Measurements from ENCODE around the gene MTMR6.

The MTMR6 gene

GRCh38 chr13:25281935-25282332 is 5.4 kb downstream of the MTMR6 start:
- DNase-seq = no peak
- in situ Hi-C loops (cut with MboI; ENCODE audit: low pct_unique_long_range_greater_than_20kb, low sequenced_read_pairs) = no loop called here

- in situ Hi-C loops (cut with MboI; ENCODE audit: low pct_unique_long_range_greater_than_20kb, low sequenced_read_pairs) = no loop called here
- DNase-seq = peak; percentile 58
These were observed 5.9 kb downstream of the MTMR6 start for GRCh38 chr13:25281193-25281934.

DNA sequence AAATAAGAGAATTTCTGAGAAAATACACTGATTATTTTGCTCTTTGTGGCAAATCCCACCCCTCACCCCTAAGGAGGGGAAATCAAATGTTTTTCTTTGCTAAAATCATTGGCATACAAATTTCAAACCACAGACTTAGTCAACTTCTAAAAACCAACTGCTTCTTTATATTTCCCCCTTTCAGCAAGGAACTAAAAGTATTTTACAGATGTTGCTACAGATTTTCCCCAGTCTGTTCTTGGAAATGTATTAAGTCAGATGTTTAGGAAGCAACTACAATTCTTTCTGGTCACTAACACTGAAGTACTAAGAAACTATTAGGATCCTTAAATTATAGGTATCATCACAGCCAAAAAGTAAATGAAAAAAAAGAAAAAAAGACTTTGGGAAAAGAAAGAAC is 6.9 kb downstream of the MTMR6 start:
- DNase-seq = no peak
- in situ Hi-C loops (cut with MboI; ENCODE audit: low pct_unique_long_range_greater_than_20kb, low sequenced_read_pairs) = no loop called here

DNA sequence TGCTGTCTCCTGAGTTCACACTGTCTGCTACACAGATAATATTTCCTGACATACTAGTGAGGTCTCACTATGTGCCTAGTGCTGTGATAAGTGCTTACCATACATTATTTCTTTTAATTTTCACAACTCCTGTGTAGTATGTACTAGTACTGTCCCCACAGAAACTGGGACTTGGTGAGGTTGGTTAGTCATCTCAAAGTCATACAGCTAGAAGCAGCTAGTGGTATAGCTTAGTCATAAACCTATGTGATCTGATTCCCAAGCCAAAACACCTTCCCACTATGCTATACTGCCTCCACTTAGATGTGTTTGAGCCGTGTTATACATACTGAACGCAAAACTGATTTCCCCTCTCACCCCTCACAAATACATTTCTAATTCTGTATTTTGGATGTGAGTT is 10.5 kb downstream of the MTMR6 start:
- in situ Hi-C loops (cut with MboI; ENCODE audit: low pct_unique_long_range_greater_than_20kb, low sequenced_read_pairs) = no loop called here
- no peak for DNase-seq

DNA sequence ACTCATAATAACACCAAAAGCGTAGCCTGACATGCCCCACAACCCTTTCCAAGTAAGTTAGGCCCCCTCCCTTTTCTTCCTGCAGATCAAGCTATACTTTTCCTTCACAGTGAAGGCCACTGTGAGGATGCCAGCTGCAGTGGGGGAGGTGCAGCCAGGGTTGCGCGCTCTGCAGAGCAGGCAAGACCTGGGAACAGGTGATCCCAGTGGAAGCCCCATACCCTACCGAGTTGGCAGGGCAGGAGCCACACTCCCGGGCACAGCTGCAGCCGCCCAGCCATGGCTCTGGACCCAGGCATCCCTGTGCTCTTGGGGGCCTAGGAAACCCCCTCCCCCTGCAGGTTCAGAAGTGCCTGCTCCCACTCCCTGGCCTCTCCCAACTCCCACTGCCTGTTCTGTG is 18.7 kb downstream of the MTMR6 start:
- DNase-seq = no peak
- in situ Hi-C loops (cut with MboI; ENCODE audit: low pct_unique_long_range_greater_than_20kb, low sequenced_read_pairs) = no loop called here

GRCh38 chr13:25267715-25268114 is 19.6 kb downstream of the MTMR6 start:
- DNase-seq = no peak
- in situ Hi-C loops (cut with MboI; ENCODE audit: low pct_unique_long_range_greater_than_20kb, low sequenced_read_pairs) = no loop called here

DNA sequence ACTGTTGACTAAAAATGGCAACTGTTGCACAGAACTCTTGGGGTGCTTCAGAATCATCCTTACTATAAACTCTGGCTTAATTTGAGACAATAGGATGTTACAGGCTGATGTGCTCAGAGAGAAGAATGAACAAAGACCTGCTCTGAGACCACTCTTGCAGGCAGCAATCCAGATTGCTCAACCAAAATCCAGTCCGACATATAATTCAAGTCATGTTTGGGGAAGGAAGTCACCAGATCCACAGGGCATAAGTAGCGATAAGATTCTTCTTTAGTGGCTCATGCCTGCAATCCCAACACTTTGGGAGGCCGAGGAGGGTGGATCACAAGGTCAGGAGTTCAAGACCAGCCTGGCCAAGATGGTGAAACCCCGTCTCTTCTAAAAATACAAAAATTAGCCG is 20.6 kb downstream of the MTMR6 start:
- in situ Hi-C loops (cut with MboI; ENCODE audit: low pct_unique_long_range_greater_than_20kb, low sequenced_read_pairs) = no loop called here
- no peak for DNase-seq

DNA sequence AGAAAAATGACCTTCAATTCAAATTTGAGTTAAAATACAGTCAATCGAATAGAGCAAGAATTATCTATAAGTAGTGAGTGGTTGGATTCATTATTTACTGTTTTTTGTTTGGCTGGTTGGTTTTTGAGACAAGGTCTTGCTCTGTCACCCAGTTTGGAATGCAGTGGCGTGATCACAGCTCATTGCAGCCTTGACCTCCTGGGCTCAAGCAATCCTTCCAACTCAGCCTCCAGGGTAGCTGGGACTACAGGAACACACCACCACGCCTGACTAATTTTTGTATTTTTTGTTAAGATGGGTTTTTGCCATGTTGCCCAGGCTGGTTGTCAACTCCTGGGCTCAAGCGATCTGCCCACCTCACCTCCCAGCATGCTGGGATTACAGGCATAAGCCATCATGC is 25.0 kb downstream of the MTMR6 start:
- in situ Hi-C loops (cut with MboI; ENCODE audit: low pct_unique_long_range_greater_than_20kb, low sequenced_read_pairs) = no loop called here

GRCh38 chr13:25253702-25254101 is 33.6 kb downstream of the MTMR6 start:
- in situ Hi-C loops (cut with MboI; ENCODE audit: low pct_unique_long_range_greater_than_20kb, low sequenced_read_pairs) = no loop called here
- DNase-seq = no peak

More for the DNA sequence above, 25.0 kb downstream of the MTMR6 start:
- DNase-seq = no peak

DNA sequence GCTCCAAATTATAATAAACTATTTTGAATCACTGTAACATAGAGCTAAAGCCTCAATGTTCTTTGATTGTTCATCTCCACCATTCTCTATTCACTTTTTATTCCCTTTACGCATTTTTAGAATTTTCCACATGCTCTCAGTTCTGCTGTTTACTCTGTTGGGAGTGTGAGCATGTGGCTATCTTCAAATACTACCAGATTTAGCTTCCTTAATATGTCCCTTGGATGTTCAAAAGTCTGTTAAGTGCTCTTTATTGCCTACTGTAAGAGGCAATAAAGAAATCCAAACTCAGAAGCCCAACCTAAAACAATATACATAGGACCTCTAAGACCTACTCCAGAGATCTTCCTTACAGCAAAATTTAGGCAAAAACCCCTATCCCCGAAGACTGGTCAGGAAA is 34.5 kb downstream of the MTMR6 start:
- in situ Hi-C loops (cut with MboI; ENCODE audit: low pct_unique_long_range_greater_than_20kb, low sequenced_read_pairs) = no loop called here
- no peak for DNase-seq

DNA sequence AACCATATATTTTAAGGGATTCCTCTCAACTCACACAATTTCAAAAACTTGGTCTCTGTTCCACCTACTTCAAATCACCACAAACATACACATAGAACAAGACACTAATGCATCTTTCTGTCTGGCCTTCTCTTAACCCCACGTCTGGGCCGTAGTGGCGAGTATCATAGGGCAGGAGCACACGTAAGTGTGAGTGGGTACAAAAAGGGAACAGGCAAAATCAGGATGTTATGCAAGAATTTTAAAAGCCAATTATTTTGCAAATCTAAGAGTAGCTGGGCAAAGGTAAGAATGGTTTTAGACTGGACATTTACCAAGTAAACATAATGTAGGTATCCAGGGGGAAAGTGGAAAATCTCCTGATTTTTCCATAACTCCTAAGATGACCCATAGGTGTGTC is 35.1 kb downstream of the MTMR6 start:
- in situ Hi-C loops (cut with MboI; ENCODE audit: low pct_unique_long_range_greater_than_20kb, low sequenced_read_pairs) = no loop called here
- DNase-seq = no peak

GRCh38 chr13:25249001-25249543 is 38.2 kb downstream of the MTMR6 start:
- in situ Hi-C loops (cut with MboI; ENCODE audit: low pct_unique_long_range_greater_than_20kb, low sequenced_read_pairs) = no loop called here
- no peak for DNase-seq

DNA sequence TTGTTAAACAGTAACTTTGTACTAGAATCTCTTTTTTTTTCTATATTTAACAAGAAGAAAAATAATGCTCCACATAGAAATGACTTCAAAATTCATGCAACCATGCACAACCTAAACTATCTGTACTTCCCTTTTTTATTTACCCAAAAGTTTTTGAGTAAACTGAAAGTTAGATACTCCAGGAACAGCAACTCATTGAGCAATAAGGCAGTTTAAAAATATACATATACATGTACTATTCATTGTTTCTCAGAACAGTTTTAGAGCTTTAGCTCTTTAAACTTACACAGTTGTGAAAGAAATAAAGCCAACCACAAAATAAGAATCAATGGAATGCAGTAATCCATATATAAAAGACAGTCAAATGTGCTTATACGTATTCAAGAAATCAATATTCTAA is 39.2 kb downstream of the MTMR6 start:
- DNase-seq = no peak
- in situ Hi-C loops (cut with MboI; ENCODE audit: low pct_unique_long_range_greater_than_20kb, low sequenced_read_pairs) = no loop called here

GRCh38 chr13:25247360-25247759 is 39.9 kb downstream of the MTMR6 start:
- no peak for DNase-seq
- in situ Hi-C loops (cut with MboI; ENCODE audit: low pct_unique_long_range_greater_than_20kb, low sequenced_read_pairs) = no loop called here

GRCh38 chr13:25244123-25244522 is 43.2 kb downstream of the MTMR6 start:
- DNase-seq = no peak
- in situ Hi-C loops (cut with MboI; ENCODE audit: low pct_unique_long_range_greater_than_20kb, low sequenced_read_pairs) = no loop called here

GRCh38 chr13:25242956-25243355 is 44.3 kb downstream of the MTMR6 start:
- in situ Hi-C loops (cut with MboI; ENCODE audit: low pct_unique_long_range_greater_than_20kb, low sequenced_read_pairs) = no loop called here
- no peak for DNase-seq

GRCh38 chr13:25241007-25241406 is 46.3 kb downstream of the MTMR6 start:
- in situ Hi-C loops (cut with MboI; ENCODE audit: low pct_unique_long_range_greater_than_20kb, low sequenced_read_pairs) = no loop called here
- no peak for DNase-seq

- DNase-seq = no peak
- in situ Hi-C loops (cut with MboI; ENCODE audit: low pct_unique_long_range_greater_than_20kb, low sequenced_read_pairs) = no loop called here
These were observed 50.2 kb downstream of the MTMR6 start for GRCh38 chr13:25237083-25237482.

DNA sequence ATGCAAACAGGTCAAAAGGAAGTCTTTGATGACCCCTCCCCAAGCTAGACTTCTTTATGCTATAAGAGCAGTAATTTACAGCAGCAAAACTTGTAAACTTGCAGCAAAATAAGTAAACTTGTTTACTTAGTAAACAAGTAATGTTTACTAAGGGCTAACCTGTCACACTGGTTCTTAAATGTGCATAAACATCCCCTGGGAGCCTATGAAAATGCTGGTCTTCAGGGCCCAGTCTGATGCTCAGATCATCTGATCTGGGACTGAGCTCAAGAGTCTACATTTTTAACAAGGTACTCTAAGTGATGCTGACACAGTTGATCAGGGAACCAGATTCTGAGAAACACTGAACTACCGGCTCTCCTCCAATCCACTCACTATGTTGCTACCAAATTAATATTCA is 53.4 kb downstream of the MTMR6 start:
- in situ Hi-C loops (cut with MboI; ENCODE audit: low pct_unique_long_range_greater_than_20kb, low sequenced_read_pairs) = no loop called here
- DNase-seq = no peak

DNA sequence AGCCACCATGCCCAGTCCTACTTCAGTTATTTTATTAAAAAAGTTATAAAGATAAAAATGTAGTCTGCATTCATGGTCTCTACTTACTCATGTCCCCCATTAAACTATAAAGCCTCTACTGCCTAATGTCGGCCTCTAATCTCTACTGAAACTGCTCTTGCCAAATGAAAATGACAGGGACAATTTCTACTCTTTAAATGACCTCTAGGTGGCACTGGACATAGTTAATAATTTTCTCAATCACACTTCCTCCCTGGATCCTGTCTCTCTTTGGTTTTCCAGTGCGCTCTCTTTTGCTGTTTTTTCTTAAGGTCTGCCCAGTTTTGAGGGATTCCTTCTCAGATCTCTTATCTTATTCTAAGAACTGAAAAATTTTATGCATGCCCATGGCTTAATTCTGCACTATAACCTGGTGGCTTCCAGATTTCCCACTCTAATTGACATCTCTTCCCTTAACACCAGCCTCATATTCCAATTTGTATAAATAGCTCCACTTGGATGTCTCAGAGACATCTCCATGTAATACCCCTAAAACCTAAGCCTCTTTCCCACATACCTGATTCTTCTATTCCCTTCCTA is 54.3 kb downstream of the MTMR6 start:
- in situ Hi-C loops (cut with MboI; ENCODE audit: low pct_unique_long_range_greater_than_20kb, low sequenced_read_pairs) = no loop called here
- peak; percentile 63 for DNase-seq

GRCh38 chr13:25231517-25231916 is 55.8 kb downstream of the MTMR6 start:
- in situ Hi-C loops (cut with MboI; ENCODE audit: low pct_unique_long_range_greater_than_20kb, low sequenced_read_pairs) = no loop called here
- DNase-seq = no peak

Measured in KBM-7 (cell line).